A673 (cell line): ENCODE results near the gene OR5C1. TPM values are rescaled to one million over a fixed set of nuclear protein-coding genes. Genes with fewer than 3 reads are reported as not detected.

Experiments
- BruUV-seq: library from RNA; stranded (reverse); fragments of 400-500 nt; replicated peaks from 2 replicates; lab custom pipeline; 2021; lab: Mats Ljungman, UMichigan
- CTCF ChIA-PET: fragments of 300-600 bp; sonication (Branson Sonifier 250); formaldehyde crosslinking; loops from one replicate; lab custom pipeline; 2022; ENCODE audit warnings: antibody characterized with exemption; lab: Charles Lee
- POLR2A ChIA-PET: fragments of 300-600 bp; sonication (Branson Sonifier 250); formaldehyde crosslinking; loops from one replicate; lab custom pipeline; 2022; ENCODE audit warnings: antibody characterized with exemption; ENCODE audit not compliant: low non-redundant PET; lab: Charles Lee
- DNase-seq: peaks from one replicate; pipeline ENCODE4 v3.0.0-alpha.2; 2015; ENCODE audit warnings: low spot score
- H3K27ac ChIP-seq: fragments of 200-600 bp; sonication (generic); 2 replicates; pipeline ENCODE4 v1.5.1; 2016; ENCODE audit warnings: mixed run types, low read depth, mild to moderate bottlenecking, mixed read lengths, antibody characterized with exemption, low read length; ENCODE audit not compliant: poor library complexity, severe bottlenecking
- H3K27me3 ChIP-seq: fragments of 200-600 bp; sonication (generic); replicated peaks from 2 replicates; pipeline ENCODE4 v1.6.1; 2017; ENCODE audit warnings: mixed run types, low read depth, mild to moderate bottlenecking, mixed read lengths, antibody characterized with exemption, low read length; ENCODE audit not compliant: insufficient read depth, poor library complexity
- H3K36me3 ChIP-seq: fragments of 200-600 bp; sonication (generic); 2 replicates; pipeline ENCODE4 v1.6.1; 2016; ENCODE audit warnings: mixed run types, mild to moderate bottlenecking, mixed read lengths, antibody characterized with exemption, low read length; ENCODE audit not compliant: insufficient read depth, poor library complexity, severe bottlenecking
- H3K4me1 ChIP-seq: fragments of 200-600 bp; sonication (generic); 2 replicates; pipeline ENCODE4 v1.6.1; 2017; ENCODE audit warnings: mixed run types, mild to moderate bottlenecking, mixed read lengths, antibody characterized with exemption, low read length; ENCODE audit not compliant: insufficient read depth, poor library complexity, severe bottlenecking
- H3K4me3 ChIP-seq: fragments of 200-600 bp; sonication (generic); 2 replicates; pipeline ENCODE4 v1.5.1; 2016; ENCODE audit warnings: low read depth, mixed run types, mild to moderate bottlenecking, mixed read lengths, low read length; ENCODE audit not compliant: poor library complexity, severe bottlenecking
- H3K9me3 ChIP-seq: fragments of 200-600 bp; sonication (generic); 2 replicates; pipeline ENCODE4 v1.6.1; 2016; ENCODE audit warnings: mixed run types, low read depth, mild to moderate bottlenecking, mixed read lengths, antibody characterized with exemption, low read length; ENCODE audit not compliant: poor library complexity, severe bottlenecking
- EZH2 ChIP-seq: fragments of 200-600 bp; sonication (generic); IDR thresholded peaks from 2 replicates; pipeline ENCODE4 v1.6.1; 2017; ENCODE audit warnings: borderline replicate concordance, low read depth, mild to moderate bottlenecking, mixed read lengths, antibody characterized with exemption, low read length; ENCODE audit not compliant: poor library complexity, severe bottlenecking
- intact Hi-C: fragments of 100-400 bp; cut with micrococcal nuclease; formaldehyde crosslinking; loops from one replicate; pipeline ENCODE4 v1.10.0; 2022; ENCODE audit not compliant: unreplicated experiment
- total RNA-seq: library from RNA; stranded (reverse); gene quantifications from 2 replicates; pipeline ENCODE4 v1.2.3, GENCODE V29; 2021
- TF ChIP-seq, protein P1 (sequence below): fragments of 300-800, 200-600 bp; sonication (generic); conservative IDR thresholded peaks from 2 replicates; pipeline ENCODE4 v1.5.1; 2017; ENCODE audit warnings: low read depth, mild to moderate bottlenecking, antibody characterized with exemption, low read length, moderate library complexity, mixed read lengths

OR5C1 gene
- total RNA-seq, 1 experiment from 2014 or later: not detected

GRCh38 chr9:122810306-122810946 is 21.7 kb downstream of the OR5C1 start:
- CTCF ChIA-PET: interaction anchor here (0.8 to 1.4 kb wide), 3 partner anchors 312 to 711 kb away, joined by 3 to 5 read pairs (median 3); no protein-coding TSS in a partner anchor
- no peaks in the 10 kb centered on the region for H3K4me1 ChIP-seq
- POLR2A ChIA-PET: interaction anchor here (0.6 kb wide), 1 partner anchor 346 kb away, joined by 7 read pairs; no protein-coding TSS in a partner anchor
- H3K9me3 ChIP-seq: no peaks in the 10 kb centered on the region
- no TSS peak for BruUV-seq
- no peaks in the 10 kb centered on the region for H3K36me3 ChIP-seq
- no peak overlapping the region for H3K27ac ChIP-seq
- no peak for TF ChIP-seq EZH2
- TF ChIP-seq, protein P1, sequence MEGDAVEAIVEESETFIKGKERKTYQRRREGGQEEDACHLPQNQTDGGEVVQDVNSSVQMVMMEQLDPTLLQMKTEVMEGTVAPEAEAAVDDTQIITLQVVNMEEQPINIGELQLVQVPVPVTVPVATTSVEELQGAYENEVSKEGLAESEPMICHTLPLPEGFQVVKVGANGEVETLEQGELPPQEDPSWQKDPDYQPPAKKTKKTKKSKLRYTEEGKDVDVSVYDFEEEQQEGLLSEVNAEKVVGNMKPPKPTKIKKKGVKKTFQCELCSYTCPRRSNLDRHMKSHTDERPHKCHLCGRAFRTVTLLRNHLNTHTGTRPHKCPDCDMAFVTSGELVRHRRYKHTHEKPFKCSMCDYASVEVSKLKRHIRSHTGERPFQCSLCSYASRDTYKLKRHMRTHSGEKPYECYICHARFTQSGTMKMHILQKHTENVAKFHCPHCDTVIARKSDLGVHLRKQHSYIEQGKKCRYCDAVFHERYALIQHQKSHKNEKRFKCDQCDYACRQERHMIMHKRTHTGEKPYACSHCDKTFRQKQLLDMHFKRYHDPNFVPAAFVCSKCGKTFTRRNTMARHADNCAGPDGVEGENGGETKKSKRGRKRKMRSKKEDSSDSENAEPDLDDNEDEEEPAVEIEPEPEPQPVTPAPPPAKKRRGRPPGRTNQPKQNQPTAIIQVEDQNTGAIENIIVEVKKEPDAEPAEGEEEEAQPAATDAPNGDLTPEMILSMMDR: peak; percentile 82
- intact Hi-C loops: loop anchor here (1.0 to 10.0 kb wide), 5 partner anchors 345 to 711 kb away; no protein-coding TSS in a partner anchor
- DNase-seq: peak; percentile 86
- H3K27me3 ChIP-seq: no peaks in the 10 kb centered on the region
- no peak overlapping the region for H3K4me3 ChIP-seq

DNA sequence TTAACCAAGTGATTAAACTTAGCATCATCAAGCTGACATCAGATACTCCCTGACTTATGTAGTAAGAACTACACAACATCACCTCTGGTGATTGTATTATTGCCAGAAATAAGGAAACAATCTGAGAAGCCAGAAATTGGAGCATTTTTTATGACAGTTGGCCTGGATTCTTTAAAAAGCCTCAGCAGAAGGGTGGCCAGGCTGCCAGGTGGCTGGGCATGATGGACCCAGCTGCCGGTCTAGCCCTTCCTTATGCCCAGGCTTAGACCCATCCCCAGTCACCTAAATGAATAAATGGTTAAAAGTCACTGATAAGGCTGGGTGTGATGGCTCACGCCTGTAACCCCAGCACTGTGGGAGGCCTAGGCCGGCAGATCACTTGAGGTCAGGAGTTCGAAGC is 24.0 kb downstream of the OR5C1 start:
- BruUV-seq: no TSS peak
- Histone ChIP-seq H3K4me1 (no peaks in the 10 kb centered on the region), H3K9me3 (no peaks in the 10 kb centered on the region), H3K27ac (no peak overlapping the region), H3K4me3 (no peak overlapping the region), H3K36me3 (no peaks in the 10 kb centered on the region), H3K27me3 (no peaks in the 10 kb centered on the region)
- ChIA-PET CTCF (no interaction called here), POLR2A (no interaction called here)
- no peak for DNase-seq
- intact Hi-C loops: loop anchor here (5.0 to 10.0 kb wide), 2 partner anchors 458 to 540 kb away; no protein-coding TSS in a partner anchor
- TF ChIP-seq EZH2: no peak
- TF ChIP-seq, protein P1: no peak

DNA sequence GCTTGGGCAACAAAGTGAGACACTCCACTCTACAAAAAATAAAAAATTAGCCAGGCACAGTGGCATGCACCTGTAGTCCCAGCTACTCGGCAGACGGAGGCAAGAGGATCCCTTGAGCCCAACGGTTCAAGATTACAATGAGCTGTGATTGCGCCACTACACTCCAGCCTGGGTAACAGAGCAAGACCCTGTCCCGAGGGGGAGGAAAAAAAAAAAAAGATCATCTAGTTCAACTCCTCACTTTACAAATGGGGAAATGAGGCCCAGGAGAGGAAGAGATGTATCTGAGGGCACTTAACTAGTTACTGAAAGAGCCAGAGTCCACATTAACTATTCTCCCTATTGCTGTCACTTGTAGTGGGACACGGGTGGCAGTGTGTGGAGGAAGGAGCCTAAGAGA is 25.8 kb downstream of the OR5C1 start:
- TF ChIP-seq EZH2: no peak
- TF ChIP-seq, protein P1: no peak
- no peak for DNase-seq
- H3K27ac ChIP-seq: no peak overlapping the region
- BruUV-seq: no TSS peak
- ChIA-PET CTCF (interaction anchor here (0.6 kb wide), 1 partner anchor 687 kb away, joined by 3 read pairs; no protein-coding TSS in a partner anchor), POLR2A (no interaction called here)
- no peaks in the 10 kb centered on the region for H3K27me3 ChIP-seq
- H3K4me1 ChIP-seq: no peaks in the 10 kb centered on the region
- intact Hi-C loops: loop anchor here (5.0 to 10.0 kb wide), 2 partner anchors 460 to 538 kb away; no protein-coding TSS in a partner anchor
- H3K36me3 ChIP-seq: peaks cover 11% of the 10 kb centered on the region
- no peak overlapping the region for H3K4me3 ChIP-seq
- no peaks in the 10 kb centered on the region for H3K9me3 ChIP-seq
